GM21619 (cell line): ENCODE measurements around the gene GPR158.

Experiments
- ATAC-seq: cut with Tn5 transposase; IDR thresholded peaks from one replicate; pipeline ENCODE4 v1.9.1; 2021; ENCODE audit not compliant: unreplicated experiment

GPR158 gene

GRCh38 chr10:25557136-25557535, 382.3 kb downstream of the GPR158 start:
- no peak for ATAC-seq

- no peak for ATAC-seq
Observed at GRCh38 chr10:25561758-25562157, 387.0 kb downstream of the GPR158 start.

GRCh38 chr10:25562547-25562946, 387.7 kb downstream of the GPR158 start:
- no peak for ATAC-seq

GRCh38 chr10:25564351-25564750, 389.6 kb downstream of the GPR158 start:
- ATAC-seq, result no peak

GRCh38 chr10:25565570-25565969, 390.8 kb downstream of the GPR158 start:
- no peak for ATAC-seq

- ATAC-seq, result no peak
Observed at GRCh38 chr10:25573316-25573715, 398.5 kb downstream of the GPR158 start.

GRCh38 chr10:25575343-25575742, 400.5 kb downstream of the GPR158 start:
- ATAC-seq, result no peak

GRCh38 chr10:25578061-25578460, 403.3 kb downstream of the GPR158 start:
- ATAC-seq, result no peak

- no peak for ATAC-seq
Observed at GRCh38 chr10:25582961-25583360, 408.2 kb downstream of the GPR158 start.

GRCh38 chr10:25600651-25601050, 425.9 kb downstream of the GPR158 start:
- no peak for ATAC-seq

GRCh38 chr10:25604591-25604990, 429.8 kb downstream of the GPR158 start:
- ATAC-seq, result no peak

- no peak for ATAC-seq
Observed at GRCh38 chr10:25614652-25615051, 439.9 kb downstream of the GPR158 start.

GRCh38 chr10:25615926-25616325, 441.1 kb downstream of the GPR158 start:
- ATAC-seq, result no peak

GRCh38 chr10:25616903-25617592, 442.2 kb downstream of the GPR158 start:
- ATAC-seq, result no peak

GRCh38 chr10:25627606-25628005, 452.8 kb downstream of the GPR158 start:
- no peak for ATAC-seq

GRCh38 chr10:25629333-25629732, 454.5 kb downstream of the GPR158 start:
- ATAC-seq, result no peak

GRCh38 chr10:25631471-25631870, 456.7 kb downstream of the GPR158 start:
- no peak for ATAC-seq

- no peak for ATAC-seq
Observed at GRCh38 chr10:25632802-25633201, 458.0 kb downstream of the GPR158 start.

- ATAC-seq, result no peak
Observed at GRCh38 chr10:25633542-25633941, 458.7 kb downstream of the GPR158 start.

GRCh38 chr10:25639646-25640045, 464.8 kb downstream of the GPR158 start:
- ATAC-seq, result no peak

GRCh38 chr10:25641595-25641994, 466.8 kb downstream of the GPR158 start:
- ATAC-seq, result no peak

- ATAC-seq, result no peak
Observed at GRCh38 chr10:25642721-25643120, 467.9 kb downstream of the GPR158 start.

GRCh38 chr10:25646371-25646770, 471.6 kb downstream of the GPR158 start:
- ATAC-seq, result no peak
